AG09309 (cell line): ENCODE measurements around the gene PCDHGC5.

Experiments used
- DNase-seq: peaks from one replicate; pipeline ENCODE4 v3.0.0-alpha.2; 2010; ENCODE audit warnings: low read depth
- H3K4me3 ChIP-seq: 2 replicates; pipeline ENCODE4 v1.5.1; 2011; ENCODE audit warnings: mild to moderate bottlenecking, low read depth, low read length, moderate library complexity; ENCODE audit not compliant: control insufficient read depth
- TF ChIP-seq, protein P1 (sequence below): IDR thresholded peaks from 2 replicates; pipeline ENCODE4 v1.5.1; 2011; ENCODE audit warnings: mild to moderate bottlenecking, low read depth, low read length, inconsistent platforms; ENCODE audit not compliant: insufficient read depth, control insufficient read depth; ENCODE audit errors: missing control alignments

Gene PCDHGC5

DNA sequence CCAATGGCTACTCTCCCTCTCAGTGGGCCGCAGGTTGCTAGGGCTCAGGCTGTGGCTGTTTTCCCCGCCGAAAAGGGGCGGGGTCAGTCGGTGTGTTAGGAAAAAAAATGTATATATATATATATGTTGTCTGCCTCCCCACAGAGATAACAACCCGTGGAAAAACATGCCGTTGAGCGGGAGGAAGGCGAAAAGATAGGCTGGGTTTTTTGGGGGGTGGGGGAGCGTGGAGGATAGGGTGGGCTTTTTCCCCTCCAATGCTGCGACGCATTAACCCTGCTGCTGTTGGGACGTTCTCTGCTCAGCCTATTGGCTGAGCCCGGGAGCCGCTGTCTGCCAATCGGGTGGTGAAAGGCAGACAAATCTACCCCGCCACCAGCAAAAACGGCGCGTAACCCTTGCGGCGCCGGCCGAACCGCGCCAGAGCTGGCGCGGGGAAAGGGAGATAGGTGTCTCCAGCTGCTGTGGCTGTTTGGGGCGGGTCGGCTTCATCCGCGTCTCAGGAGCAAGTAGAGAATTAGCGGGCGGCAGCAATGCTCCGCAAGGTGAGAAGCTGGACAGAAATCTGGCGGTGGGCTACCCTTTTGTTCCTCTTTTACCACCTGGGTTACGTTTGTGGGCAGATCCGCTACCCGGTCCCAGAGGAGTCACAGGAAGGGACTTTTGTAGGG is 4.1 kb upstream of the PCDHGC5 start, which contains the start of gene PCDHGC4:
Gene PCDHGC4 (plus strand): TSS at position 390 of the 671 bp plus-strand sequence. CDS start 144 bp downstream, at position 534.
- no peak for DNase-seq
- H3K4me3 ChIP-seq: no peak within 1 kb of the TSS
- TF ChIP-seq, protein P1, sequence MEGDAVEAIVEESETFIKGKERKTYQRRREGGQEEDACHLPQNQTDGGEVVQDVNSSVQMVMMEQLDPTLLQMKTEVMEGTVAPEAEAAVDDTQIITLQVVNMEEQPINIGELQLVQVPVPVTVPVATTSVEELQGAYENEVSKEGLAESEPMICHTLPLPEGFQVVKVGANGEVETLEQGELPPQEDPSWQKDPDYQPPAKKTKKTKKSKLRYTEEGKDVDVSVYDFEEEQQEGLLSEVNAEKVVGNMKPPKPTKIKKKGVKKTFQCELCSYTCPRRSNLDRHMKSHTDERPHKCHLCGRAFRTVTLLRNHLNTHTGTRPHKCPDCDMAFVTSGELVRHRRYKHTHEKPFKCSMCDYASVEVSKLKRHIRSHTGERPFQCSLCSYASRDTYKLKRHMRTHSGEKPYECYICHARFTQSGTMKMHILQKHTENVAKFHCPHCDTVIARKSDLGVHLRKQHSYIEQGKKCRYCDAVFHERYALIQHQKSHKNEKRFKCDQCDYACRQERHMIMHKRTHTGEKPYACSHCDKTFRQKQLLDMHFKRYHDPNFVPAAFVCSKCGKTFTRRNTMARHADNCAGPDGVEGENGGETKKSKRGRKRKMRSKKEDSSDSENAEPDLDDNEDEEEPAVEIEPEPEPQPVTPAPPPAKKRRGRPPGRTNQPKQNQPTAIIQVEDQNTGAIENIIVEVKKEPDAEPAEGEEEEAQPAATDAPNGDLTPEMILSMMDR: no peak

DNA sequence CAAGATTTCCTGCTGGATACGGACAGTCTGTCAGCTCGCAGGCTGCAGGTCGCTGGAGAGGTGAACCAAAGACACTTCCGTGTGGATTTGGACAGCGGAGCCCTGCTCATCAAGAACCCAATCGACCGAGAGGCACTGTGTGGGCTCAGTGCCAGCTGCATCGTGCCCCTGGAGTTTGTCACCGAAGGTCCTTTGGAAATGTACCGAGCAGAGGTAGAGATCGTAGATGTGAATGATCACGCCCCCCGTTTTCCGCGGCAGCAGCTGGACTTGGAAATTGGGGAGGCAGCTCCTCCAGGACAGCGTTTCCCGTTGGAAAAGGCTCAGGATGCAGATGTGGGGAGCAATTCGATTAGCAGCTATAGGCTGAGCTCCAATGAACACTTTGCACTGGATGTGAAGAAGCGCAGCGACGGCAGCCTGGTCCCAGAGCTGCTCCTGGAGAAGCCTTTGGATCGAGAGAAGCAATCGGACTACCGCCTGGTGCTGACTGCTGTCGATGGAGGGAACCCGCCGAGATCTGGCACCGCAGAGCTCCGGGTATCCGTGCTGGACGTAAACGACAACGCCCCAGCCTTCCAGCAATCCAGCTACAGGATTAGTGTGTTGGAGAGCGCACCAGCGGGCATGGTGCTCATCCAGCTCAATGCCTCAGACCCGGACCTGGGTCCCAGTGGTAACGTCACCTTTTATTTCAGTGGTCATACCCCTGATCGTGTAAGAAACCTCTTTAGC is 3.4 kb upstream of the PCDHGC5 start:
- no peak for DNase-seq
- TF ChIP-seq, protein P1: no peak
- H3K4me3 ChIP-seq: no peak overlapping the region

DNA sequence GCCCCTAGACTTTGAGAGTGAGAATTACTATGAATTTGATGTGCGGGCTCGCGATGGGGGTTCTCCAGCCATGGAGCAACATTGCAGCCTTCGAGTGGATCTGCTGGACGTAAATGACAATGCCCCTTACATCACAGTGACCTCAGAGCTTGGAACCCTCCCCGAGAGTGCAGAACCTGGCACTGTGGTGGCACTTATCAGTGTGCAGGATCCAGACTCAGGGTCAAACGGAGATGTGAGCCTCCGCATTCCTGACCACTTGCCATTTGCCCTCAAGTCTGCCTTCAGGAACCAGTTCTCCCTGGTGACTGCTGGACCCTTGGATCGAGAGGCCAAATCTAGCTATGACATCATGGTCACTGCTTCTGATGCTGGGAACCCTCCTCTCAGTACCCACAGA is 2.8 kb upstream of the PCDHGC5 start:
- no peak for DNase-seq
- no peak overlapping the region for H3K4me3 ChIP-seq
- TF ChIP-seq, protein P1: no peak

DNA sequence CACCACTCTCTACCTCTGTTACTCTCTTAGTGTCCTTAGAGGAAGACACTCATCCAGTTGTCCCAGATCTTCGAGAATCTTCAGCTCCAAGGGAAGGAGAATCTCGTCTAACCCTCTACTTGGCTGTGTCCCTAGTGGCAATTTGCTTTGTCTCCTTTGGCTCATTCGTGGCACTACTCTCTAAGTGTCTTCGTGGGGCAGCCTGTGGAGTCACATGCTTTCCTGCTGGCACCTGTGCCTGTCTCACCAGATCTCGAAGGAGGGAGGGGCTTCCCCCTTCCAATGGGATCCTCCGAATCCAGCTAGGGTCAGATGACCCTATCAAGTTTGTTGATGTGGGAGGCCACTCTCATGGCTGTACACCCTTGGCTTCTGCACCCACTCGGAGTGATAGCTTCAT is 1.8 kb upstream of the PCDHGC5 start:
- TF ChIP-seq, protein P1: no peak
- no peak overlapping the region for H3K4me3 ChIP-seq
- DNase-seq: no peak

DNA sequence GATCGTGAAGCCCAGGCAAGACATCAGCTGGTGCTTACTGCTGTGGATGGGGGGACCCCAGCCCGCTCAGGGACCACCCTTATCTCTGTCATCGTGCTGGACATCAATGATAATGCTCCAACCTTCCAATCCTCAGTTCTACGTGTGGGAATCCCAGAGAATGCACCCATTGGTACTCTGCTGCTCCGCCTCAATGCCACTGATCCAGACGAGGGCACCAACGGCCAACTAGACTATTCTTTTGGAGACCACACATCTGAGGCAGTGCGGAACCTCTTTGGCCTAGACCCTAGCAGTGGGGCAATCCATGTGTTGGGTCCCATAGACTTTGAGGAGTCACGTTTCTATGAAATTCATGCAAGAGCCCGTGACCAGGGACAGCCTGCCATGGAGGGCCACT is 960 bp downstream of the PCDHGC5 start:
- TF ChIP-seq, protein P1: no peak
- H3K4me3 ChIP-seq: no peak overlapping the region; the same call in 1 of the 2 replicates
- DNase-seq: no peak

DNA sequence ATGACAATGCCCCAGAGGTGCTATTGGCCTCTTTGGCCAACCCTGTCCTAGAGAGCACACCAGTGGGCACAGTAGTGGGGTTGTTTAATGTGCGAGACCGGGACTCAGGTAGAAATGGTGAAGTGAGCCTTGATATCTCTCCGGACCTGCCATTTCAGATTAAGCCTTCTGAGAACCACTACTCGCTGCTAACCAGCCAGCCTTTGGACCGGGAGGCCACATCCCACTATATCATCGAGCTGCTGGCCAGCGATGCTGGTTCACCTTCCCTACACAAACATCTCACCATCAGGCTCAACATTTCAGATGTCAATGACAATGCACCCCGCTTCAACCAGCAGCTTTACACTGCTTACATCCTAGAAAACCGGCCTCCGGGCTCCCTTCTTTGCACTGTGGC is 1.4 kb downstream of the PCDHGC5 start:
- no peak overlapping the region for H3K4me3 ChIP-seq
- no peak for DNase-seq
- TF ChIP-seq, protein P1: no peak

DNA sequence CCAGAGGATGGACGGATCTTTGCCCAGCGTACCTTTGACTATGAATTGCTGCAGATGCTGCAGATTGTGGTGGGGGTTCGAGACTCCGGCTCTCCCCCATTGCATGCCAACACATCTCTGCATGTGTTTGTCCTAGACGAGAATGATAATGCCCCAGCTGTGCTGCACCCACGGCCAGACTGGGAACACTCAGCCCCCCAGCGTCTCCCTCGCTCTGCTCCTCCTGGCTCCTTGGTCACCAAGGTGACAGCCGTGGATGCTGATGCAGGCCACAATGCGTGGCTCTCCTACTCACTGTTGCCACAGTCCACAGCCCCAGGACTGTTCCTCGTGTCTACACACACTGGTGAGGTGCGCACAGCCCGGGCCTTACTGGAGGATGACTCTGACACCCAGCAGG is 1.9 kb downstream of the PCDHGC5 start:
- no peak for DNase-seq
- TF ChIP-seq, protein P1: no peak
- no peak overlapping the region for H3K4me3 ChIP-seq
